ENCODE data around the gene CCDC50.

DNA sequence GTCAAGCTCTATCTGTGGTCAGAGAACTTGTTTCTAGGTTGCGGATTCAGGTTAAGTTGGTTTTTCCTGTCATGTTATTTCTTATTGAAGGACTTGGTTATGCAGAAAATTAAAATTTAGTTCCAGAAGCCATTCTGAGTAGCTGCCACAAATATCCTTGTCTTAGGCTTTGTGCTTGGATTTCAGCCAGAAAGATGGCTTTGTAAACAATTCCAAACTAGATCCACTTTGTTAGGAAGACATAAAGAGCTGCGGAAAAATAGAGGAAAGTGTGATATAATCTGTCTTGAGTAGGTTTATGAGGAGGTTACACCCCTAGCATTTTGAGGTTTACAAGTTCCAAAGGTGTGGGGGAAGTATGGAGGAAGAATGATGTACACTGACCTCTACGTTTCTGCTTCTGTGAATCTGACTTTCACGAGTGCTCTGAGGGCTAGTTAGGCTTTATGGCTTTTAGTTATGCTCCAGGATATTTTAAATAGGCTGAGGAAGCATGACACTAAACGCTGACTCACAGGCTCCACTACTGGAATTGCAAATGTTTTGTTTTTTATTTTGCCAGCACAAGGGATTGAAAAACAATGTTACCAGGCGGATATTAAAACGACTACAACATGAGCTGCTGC lies 47.4 kb downstream of the CCDC50 start:
- TF ChIP-seq L3MBTL2 (conservative IDR thresholded peaks at IDR 0.05) = no peak
- no peak for TF ChIP-seq FOXK2 (IDR thresholded peaks at IDR 0.05)
- TF ChIP-seq BHLHE40 (IDR thresholded peaks at IDR 0.05; ENCODE audit: borderline replicate concordance) = no peak
- no peak for TF ChIP-seq SUZ12 (IDR thresholded peaks at IDR 0.05)
- TF ChIP-seq FOXA1 (IDR thresholded peaks at IDR 0.05) = no peak
- TF ChIP-seq ARNT (IDR thresholded peaks at IDR 0.05) = no peak
- TF ChIP-seq CTBP1 (IDR thresholded peaks at IDR 0.05; ENCODE audit: borderline replicate concordance) = no peak
- TF ChIP-seq FOXM1 (IDR thresholded peaks at IDR 0.05; ENCODE audit: borderline replicate concordance) = no peak
- TF ChIP-seq, protein P1, sequence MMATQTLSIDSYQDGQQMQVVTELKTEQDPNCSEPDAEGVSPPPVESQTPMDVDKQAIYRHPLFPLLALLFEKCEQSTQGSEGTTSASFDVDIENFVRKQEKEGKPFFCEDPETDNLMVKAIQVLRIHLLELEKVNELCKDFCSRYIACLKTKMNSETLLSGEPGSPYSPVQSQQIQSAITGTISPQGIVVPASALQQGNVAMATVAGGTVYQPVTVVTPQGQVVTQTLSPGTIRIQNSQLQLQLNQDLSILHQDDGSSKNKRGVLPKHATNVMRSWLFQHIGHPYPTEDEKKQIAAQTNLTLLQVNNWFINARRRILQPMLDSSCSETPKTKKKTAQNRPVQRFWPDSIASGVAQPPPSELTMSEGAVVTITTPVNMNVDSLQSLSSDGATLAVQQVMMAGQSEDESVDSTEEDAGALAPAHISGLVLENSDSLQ (IDR thresholded peaks at IDR 0.05) = no peak
- no peak for TF ChIP-seq SP1 (IDR thresholded peaks at IDR 0.05)
- no peak for TF ChIP-seq ELF4 (IDR thresholded peaks at IDR 0.05)
- TF ChIP-seq NFRKB (IDR thresholded peaks at IDR 0.05) = no peak
- no peak for TF ChIP-seq TARDBP (IDR thresholded peaks at IDR 0.05)
- TF ChIP-seq ZNF384 (IDR thresholded peaks at IDR 0.05) = no peak

All from HEK293T (cell line).